HepG2 (cell line): ENCODE results near the gene ST3GAL5.

ENCODE experiments used
- CTCF ChIP-seq: sonication (generic); formaldehyde crosslinking; IDR thresholded peaks from 2 replicates; pipeline ENCODE4 v1.5.0; 2020; ENCODE audit warnings: mild to moderate bottlenecking, missing genetic modification reagents, moderate library complexity
- EEA1 ChIP-seq: sonication (generic); formaldehyde crosslinking; IDR thresholded peaks from 2 replicates; pipeline ENCODE4 v1.5.1; 2020; ENCODE audit warnings: mild to moderate bottlenecking, missing genetic modification reagents, borderline replicate concordance
- JUND ChIP-seq: sonication (generic); formaldehyde crosslinking; IDR thresholded peaks from 2 replicates; pipeline ENCODE4 v1.8.0; 2022; ENCODE audit warnings: mild to moderate bottlenecking, missing genetic modification reagents
- MTERF4 ChIP-seq: sonication (generic); formaldehyde crosslinking; IDR thresholded peaks from 2 replicates; pipeline ENCODE4 v1.8.0; 2023; ENCODE audit warnings: mild to moderate bottlenecking, missing genetic modification reagents
- NR2F1 ChIP-seq, 2 experiments: fragments of 450-650 bp in 1 of 2; formaldehyde crosslinking in 1 of 2; IDR thresholded peaks; 2 replicates each; pipeline versions ENCODE4 v1.5.0 to v1.6.1; 2016 to 2020; ENCODE audit warnings: mild to moderate bottlenecking in 1 of 2, missing compliant biosample characterization in 1 of 2, missing genetic modification reagents in 1 of 2, moderate library complexity in 1 of 2
- PPARG ChIP-seq: conservative IDR thresholded peaks from 2 replicates; pipeline ENCODE4 v1.6.1; 2016; ENCODE audit warnings: missing biosample characterization, missing genetic modification reagents
- PRDM4 ChIP-seq: sonication (generic); formaldehyde crosslinking; IDR thresholded peaks from 2 replicates; pipeline ENCODE4 v1.9.0; 2021; ENCODE audit warnings: missing genetic modification reagents, borderline replicate concordance
- SIX1 ChIP-seq: sonication (generic); formaldehyde crosslinking; IDR thresholded peaks from 2 replicates; pipeline ENCODE4 v1.4.0; 2020; ENCODE audit warnings: missing genetic modification reagents, borderline replicate concordance
- TCF7L2 ChIP-seq: IDR thresholded peaks from 2 replicates; pipeline ENCODE4 v1.6.1; 2011; ENCODE audit warnings: mild to moderate bottlenecking, low read depth, low read length, moderate library complexity
- ZNF234 ChIP-seq: sonication (generic); formaldehyde crosslinking; conservative IDR thresholded peaks from 2 replicates; pipeline ENCODE4 v1.5.1; 2020; ENCODE audit warnings: mild to moderate bottlenecking, missing genetic modification reagents

GRCh38 chr2:85886590-85886989 lies 2.2 kb downstream of the ST3GAL5 start:
- TF ChIP-seq NR2F1 (CRISPR knock-in tag; IDR thresholded peaks at IDR 0.05) (no peak), CTCF (CRISPR knock-in tag) (no peak), MTERF4 (no peak), PPARG (CRISPR knock-in tag) (no peak), SIX1 (CRISPR knock-in tag) (no peak), TCF7L2 (no peak), EEA1 (no peak), JUND (no peak), PRDM4 (no peak), ZNF234 (CRISPR knock-in tag) (no peak)
